Loucy (cell line): ENCODE data around the gene WNT4.

Source experiments
- H2AFZ ChIP-seq: fragments of 200-600 bp; sonication (generic); 2 replicates; pipeline ENCODE4 v1.6.0; 2016; ENCODE audit warnings: antibody characterized with exemption, mild to moderate bottlenecking, low read length, moderate library complexity
- H3F3A ChIP-seq: fragments of 200-600 bp; 2 replicates; pipeline ENCODE4 v1.6.0; 2016; ENCODE audit warnings: antibody characterized with exemption, low read depth, mild to moderate bottlenecking
- H3K27me3 ChIP-seq: fragments of 200-600 bp; sonication (generic); 2 replicates; pipeline ENCODE4 v1.6.1; 2014; ENCODE audit warnings: low read length, mild to moderate bottlenecking; ENCODE audit not compliant: insufficient read depth, poor library complexity, severe bottlenecking
- H3K36me3 ChIP-seq: fragments of 200-600 bp; sonication (generic); 2 replicates; pipeline ENCODE4 v1.6.1; 2016; ENCODE audit warnings: low read length; ENCODE audit not compliant: insufficient read depth
- H3K4me1 ChIP-seq: fragments of 200-600 bp; sonication (generic); 2 replicates; pipeline ENCODE4 v1.5.1; 2014; ENCODE audit warnings: low read length, mild to moderate bottlenecking; ENCODE audit not compliant: insufficient read depth, poor library complexity, severe bottlenecking
- H3K4me2 ChIP-seq: fragments of 200-600 bp; sonication (generic); 2 replicates; pipeline ENCODE4 v1.6.0; 2014; ENCODE audit warnings: antibody characterized with exemption, low read length, low read depth, mild to moderate bottlenecking; ENCODE audit not compliant: poor library complexity, severe bottlenecking
- H3K4me3 ChIP-seq: fragments of 200-600 bp; sonication (generic); 2 replicates; pipeline ENCODE4 v1.5.1; 2014; ENCODE audit warnings: low read length, mild to moderate bottlenecking, mixed read lengths; ENCODE audit not compliant: poor library complexity, severe bottlenecking
- H3K79me2 ChIP-seq: fragments of 200-600 bp; sonication (generic); 2 replicates; pipeline ENCODE4 v1.6.1; 2014; ENCODE audit warnings: low read length; ENCODE audit not compliant: insufficient read depth
- H3K9ac ChIP-seq: fragments of 200-600 bp; sonication (generic); 2 replicates; pipeline ENCODE4 v1.6.0; 2014; ENCODE audit warnings: mild to moderate bottlenecking, low read depth, low read length, moderate library complexity; ENCODE audit not compliant: poor library complexity, severe bottlenecking
- H3K9me2 ChIP-seq: fragments of 200-600 bp; sonication (generic); replicated peaks from 2 replicates; pipeline ENCODE4 v1.6.1; 2016; ENCODE audit warnings: low read depth, low read length, mixed read lengths
- H3K9me3 ChIP-seq: fragments of 200-600 bp; sonication (generic); 2 replicates; pipeline ENCODE4 v1.6.1; 2014; ENCODE audit warnings: mild to moderate bottlenecking, antibody characterized with exemption, low read length, low read depth; ENCODE audit not compliant: insufficient read depth
- H4K20me1 ChIP-seq: fragments of 200-600 bp; sonication (generic); 2 replicates; pipeline ENCODE4 v1.6.0; 2014; ENCODE audit warnings: antibody characterized with exemption, low read length, mild to moderate bottlenecking; ENCODE audit not compliant: insufficient read depth, poor library complexity, severe bottlenecking
- CTCF ChIP-seq: fragments of 200-600 bp; sonication (generic); conservative IDR thresholded peaks from 2 replicates; pipeline ENCODE4 v1.5.1; 2014; ENCODE audit warnings: mild to moderate bottlenecking, antibody characterized with exemption, low read length
- EZH2phosphoT487 ChIP-seq: fragments of 200-600 bp; IDR thresholded peaks from 2 replicates; pipeline ENCODE4 v1.6.1; 2018; ENCODE audit warnings: antibody characterized with exemption, mild to moderate bottlenecking, moderate library complexity, borderline replicate concordance

The WNT4 gene

GRCh38 chr1:22075718-22076117 lies 67.2 kb downstream of the WNT4 start:
- peaks cover 100% of the 10 kb centered on the region for H3K79me2 ChIP-seq
- peaks cover 46% of the 10 kb centered on the region; the same call in 1 of the 2 replicates for H3K36me3 ChIP-seq
- H3K9me3 ChIP-seq = no peaks in the 10 kb centered on the region
- TF ChIP-seq EZH2phosphoT487 (no peak), CTCF (no peak)
- H3K9ac ChIP-seq = no peak overlapping the region
- peak overlapping the region; percentile 3 for H3K4me3 ChIP-seq
- H3K4me2 ChIP-seq = peak overlapping the region; percentile 23
- peaks cover 94% of the 10 kb centered on the region for H4K20me1 ChIP-seq
- H3K9me2 ChIP-seq = no peaks in the 10 kb centered on the region
- peaks cover 15% of the 10 kb centered on the region for H3K4me1 ChIP-seq
- no peaks in the 10 kb centered on the region for H3F3A ChIP-seq
- no peak overlapping the region for H2AFZ ChIP-seq
- H3K27me3 ChIP-seq = no peaks in the 10 kb centered on the region

DNA sequence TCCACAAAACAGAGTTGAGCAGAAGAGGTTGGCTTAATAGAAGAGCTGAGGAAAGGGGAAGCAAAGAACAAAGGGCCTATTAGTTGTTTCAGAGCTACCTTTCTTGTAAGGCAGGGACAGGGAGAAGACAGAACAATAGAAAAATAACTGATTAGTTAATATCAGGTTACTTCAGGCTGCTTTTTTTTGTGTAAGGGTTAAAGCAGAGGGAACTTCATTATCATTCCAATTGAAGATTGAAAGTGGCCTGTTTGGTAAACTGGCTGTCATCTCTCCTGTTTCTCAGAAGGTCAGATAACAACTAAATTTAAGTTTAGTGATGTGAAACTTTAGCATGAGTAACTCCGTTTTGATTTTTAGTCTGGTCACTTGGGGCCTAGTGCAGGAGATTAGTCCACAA lies 68.1 kb downstream of the WNT4 start:
- Histone ChIP-seq H4K20me1 (peaks cover 92% of the 10 kb centered on the region), H3K27me3 (no peaks in the 10 kb centered on the region), H2AFZ (no peak overlapping the region), H3K9ac (no peak overlapping the region), H3K4me2 (peak overlapping the region; percentile 23), H3K79me2 (peaks cover 100% of the 10 kb centered on the region), H3K9me2 (no peaks in the 10 kb centered on the region), H3K36me3 (peaks cover 37% of the 10 kb centered on the region; the same call in 1 of the 2 replicates), H3K9me3 (no peaks in the 10 kb centered on the region), H3K4me1 (peaks cover 15% of the 10 kb centered on the region), H3K4me3 (no peak overlapping the region), H3F3A (no peaks in the 10 kb centered on the region)
- TF ChIP-seq EZH2phosphoT487 (no peak), CTCF (no peak)

DNA sequence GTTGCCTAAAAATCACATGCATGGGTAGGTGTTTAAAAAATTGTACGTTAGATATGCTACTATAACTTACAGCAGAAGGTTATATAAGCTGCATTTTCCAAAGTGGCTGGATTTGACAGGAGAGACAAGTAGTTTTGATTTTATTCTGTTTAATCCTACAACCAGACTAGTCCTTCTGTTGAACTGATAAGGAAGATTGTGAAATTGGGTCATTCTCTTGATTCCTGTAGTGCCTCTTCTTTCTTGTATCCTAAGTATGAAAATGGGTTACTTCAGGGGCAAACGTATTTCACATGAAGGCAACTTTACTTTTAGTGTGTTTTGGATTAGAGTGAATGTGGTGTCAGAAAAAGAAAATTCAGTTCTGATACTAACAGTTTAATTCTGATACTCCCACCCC lies 71.4 kb downstream of the WNT4 start:
- no peak overlapping the region for H3K4me3 ChIP-seq
- no peaks in the 10 kb centered on the region for H3F3A ChIP-seq
- no peak overlapping the region for H2AFZ ChIP-seq
- TF ChIP-seq CTCF (no peak), EZH2phosphoT487 (no peak)
- H3K9me3 ChIP-seq = no peaks in the 10 kb centered on the region
- peaks cover 100% of the 10 kb centered on the region for H3K79me2 ChIP-seq
- H3K9me2 ChIP-seq = no peaks in the 10 kb centered on the region
- peaks cover 95% of the 10 kb centered on the region for H4K20me1 ChIP-seq
- H3K36me3 ChIP-seq = peaks cover 21% of the 10 kb centered on the region; the same call in 1 of the 2 replicates
- H3K27me3 ChIP-seq = no peaks in the 10 kb centered on the region
- peaks cover 15% of the 10 kb centered on the region for H3K4me1 ChIP-seq
- no peak overlapping the region for H3K4me2 ChIP-seq
- H3K9ac ChIP-seq = no peak overlapping the region
